ENCODE data around the gene WNT5A. TPM values are rescaled to one million over a fixed set of nuclear protein-coding genes. Genes with fewer than 3 reads are reported as not detected.

The WNT5A gene
- total RNA-seq, 1 experiment from 2014 or later = 0.15 TPM

DNA sequence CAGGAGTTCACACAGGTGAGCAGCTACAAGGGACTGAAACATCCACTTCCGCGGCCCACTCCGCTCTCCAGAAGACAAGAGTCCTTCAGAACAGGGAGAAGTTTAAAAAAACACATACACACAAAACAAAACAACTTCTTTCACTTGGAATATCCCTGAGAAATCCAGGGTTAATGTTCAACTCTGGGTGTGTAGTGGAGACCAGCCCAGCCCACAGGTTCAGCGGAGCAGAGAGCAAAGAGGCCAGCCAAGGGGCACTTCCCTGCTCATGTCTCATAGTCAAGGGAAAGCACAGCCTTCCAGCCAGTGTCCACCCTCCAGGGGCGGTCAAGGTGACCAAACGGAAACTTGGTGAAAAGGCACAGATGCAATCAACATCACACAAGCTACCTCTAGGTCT, 41.6 kb downstream of the WNT5A start:
- no peaks in the 10 kb centered on the region for H4K20me1 ChIP-seq (ENCODE audit: insufficient read depth)
- ChIA-PET RAD21 (ENCODE audit: low non-redundant PET in 1 of 2, low total read pairs in 2 of 2, uncharacterized antibody in 2 of 2, unreplicated experiment in 2 of 2) (no interaction called here), POLR2A (no interaction called here), CTCF (no interaction called here)
- ATAC-seq (no peak), DNase-seq (ENCODE audit: low read depth, low spot score) (no peak)
- no peaks in the 10 kb centered on the region for H3K27me3 ChIP-seq (ENCODE audit: insufficient read depth, low read length)
- no peak overlapping the region for H3K4me2 ChIP-seq (ENCODE audit: low read length)
- no peak overlapping the region for H3K4me3 ChIP-seq (replicated peaks in 1 of 2; ENCODE audit: low read depth in 1 of 2, low read length in 2 of 2)
- H2AFZ ChIP-seq (ENCODE audit: low read depth, low read length, poor library complexity, severe bottlenecking) = no peak overlapping the region
- intact Hi-C loops (cut with micrococcal nuclease) = no loop called here
- H3K27ac ChIP-seq (ENCODE audit: low read depth, low read length) = no peak overlapping the region
- H3K9me2 ChIP-seq (ENCODE audit: insufficient read depth) = no peaks in the 10 kb centered on the region
- H3K9me3 ChIP-seq (ENCODE audit: control insufficient read depth in 1 of 2, insufficient read depth in 1 of 2, low read depth in 1 of 2, low read length in 2 of 2) = peaks cover 0 to 8% of the 10 kb centered on the region in 2 experiments; a peak in 1 of 4 replicates
- no TSS peak for BruUV-seq (replicated peaks)
- no peaks in the 10 kb centered on the region for H3K79me2 ChIP-seq (ENCODE audit: insufficient read depth, low read length)
- H3K36me3 ChIP-seq (ENCODE audit: control insufficient read depth in 1 of 2, insufficient read depth in 2 of 2, low read length in 2 of 2) = no peaks in the 10 kb centered on the region
- TF ChIP-seq JUND (IDR thresholded peaks at IDR 0.05) (no peak), SRF (IDR thresholded peaks at IDR 0.05; ENCODE audit: low read depth) (no peak), YY1 (IDR thresholded peaks at IDR 0.05; ENCODE audit: extremely low read depth, insufficient replicate concordance, low read depth, low read length) (no peak), EZH2 (IDR thresholded peaks at IDR 0.05) (no peak), CBX3 (IDR thresholded peaks at IDR 0.05; ENCODE audit: low read depth) (no peak), CEBPB (IDR thresholded peaks at IDR 0.05; ENCODE audit: low read depth) (no peak), FOSL1 (IDR thresholded peaks at IDR 0.05; ENCODE audit: low read depth) (no peak), EZH2phosphoT487 (IDR thresholded peaks at IDR 0.05; ENCODE audit: borderline replicate concordance) (no peak), ZFX (IDR thresholded peaks at IDR 0.05) (no peak), EGR1 (IDR thresholded peaks at IDR 0.05; ENCODE audit: low read depth) (no peak), ZBTB33 (IDR thresholded peaks at IDR 0.05; ENCODE audit: extremely low read depth, insufficient replicate concordance, low read length) (no peak), SP1 (IDR thresholded peaks at IDR 0.05; ENCODE audit: low read depth) (no peak), SIN3A (IDR thresholded peaks at IDR 0.05; ENCODE audit: low read depth) (no peak)
- TF ChIP-seq, protein P1, sequence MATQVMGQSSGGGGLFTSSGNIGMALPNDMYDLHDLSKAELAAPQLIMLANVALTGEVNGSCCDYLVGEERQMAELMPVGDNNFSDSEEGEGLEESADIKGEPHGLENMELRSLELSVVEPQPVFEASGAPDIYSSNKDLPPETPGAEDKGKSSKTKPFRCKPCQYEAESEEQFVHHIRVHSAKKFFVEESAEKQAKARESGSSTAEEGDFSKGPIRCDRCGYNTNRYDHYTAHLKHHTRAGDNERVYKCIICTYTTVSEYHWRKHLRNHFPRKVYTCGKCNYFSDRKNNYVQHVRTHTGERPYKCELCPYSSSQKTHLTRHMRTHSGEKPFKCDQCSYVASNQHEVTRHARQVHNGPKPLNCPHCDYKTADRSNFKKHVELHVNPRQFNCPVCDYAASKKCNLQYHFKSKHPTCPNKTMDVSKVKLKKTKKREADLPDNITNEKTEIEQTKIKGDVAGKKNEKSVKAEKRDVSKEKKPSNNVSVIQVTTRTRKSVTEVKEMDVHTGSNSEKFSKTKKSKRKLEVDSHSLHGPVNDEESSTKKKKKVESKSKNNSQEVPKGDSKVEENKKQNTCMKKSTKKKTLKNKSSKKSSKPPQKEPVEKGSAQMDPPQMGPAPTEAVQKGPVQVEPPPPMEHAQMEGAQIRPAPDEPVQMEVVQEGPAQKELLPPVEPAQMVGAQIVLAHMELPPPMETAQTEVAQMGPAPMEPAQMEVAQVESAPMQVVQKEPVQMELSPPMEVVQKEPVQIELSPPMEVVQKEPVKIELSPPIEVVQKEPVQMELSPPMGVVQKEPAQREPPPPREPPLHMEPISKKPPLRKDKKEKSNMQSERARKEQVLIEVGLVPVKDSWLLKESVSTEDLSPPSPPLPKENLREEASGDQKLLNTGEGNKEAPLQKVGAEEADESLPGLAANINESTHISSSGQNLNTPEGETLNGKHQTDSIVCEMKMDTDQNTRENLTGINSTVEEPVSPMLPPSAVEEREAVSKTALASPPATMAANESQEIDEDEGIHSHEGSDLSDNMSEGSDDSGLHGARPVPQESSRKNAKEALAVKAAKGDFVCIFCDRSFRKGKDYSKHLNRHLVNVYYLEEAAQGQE (IDR thresholded peaks at IDR 0.05; ENCODE audit: low read depth) = no peak
- no peaks in the 10 kb centered on the region for H3K4me1 ChIP-seq (ENCODE audit: control insufficient read depth in 1 of 2, insufficient read depth in 2 of 2, low read length in 2 of 2)
- no peak overlapping the region for H3K9ac ChIP-seq (ENCODE audit: low read length)

Data from HCT116 (cell line).